ENCODE data around the gene ZFP91.

- TF ChIP-seq CTCF (conservative IDR thresholded peaks at IDR 0.05; ENCODE audit: low read depth, low read length), result no peak
- TF ChIP-seq POLR2A (IDR thresholded peaks at IDR 0.05; ENCODE audit: low read depth, low read length), result no peak
- no peak for TF ChIP-seq FOS (IDR thresholded peaks at IDR 0.05; ENCODE audit: low read depth, low read length)
- TF ChIP-seq NFE2L2 (IDR thresholded peaks at IDR 0.05; ENCODE audit: low read depth, low read length), result no peak
- no peak for TF ChIP-seq CEBPB (IDR thresholded peaks at IDR 0.05; ENCODE audit: low read depth, low read length)
- TF ChIP-seq MAFK (IDR thresholded peaks at IDR 0.05; ENCODE audit: low read depth, low read length), result no peak
- no peak for TF ChIP-seq RFX5 (IDR thresholded peaks at IDR 0.05; ENCODE audit: low read depth, low read length)
- no peak for TF ChIP-seq MAZ (IDR thresholded peaks at IDR 0.05; ENCODE audit: borderline replicate concordance, low read depth, low read length)
- TF ChIP-seq USF2 (IDR thresholded peaks at IDR 0.05; ENCODE audit: low read depth, low read length), result no peak
- no peak for TF ChIP-seq ELK1 (IDR thresholded peaks at IDR 0.05; ENCODE audit: borderline replicate concordance, low read depth, low read length)
- no peak for TF ChIP-seq CHD1 (IDR thresholded peaks at IDR 0.05; ENCODE audit: low read depth, low read length)
- no peak for TF ChIP-seq RAD21 (IDR thresholded peaks at IDR 0.05; ENCODE audit: low read length)
- no peak for TF ChIP-seq BHLHE40 (IDR thresholded peaks at IDR 0.05; ENCODE audit: low read depth, low read length)
Observed at GRCh38 chr11:58640386-58641023, 61.6 kb downstream of the ZFP91 start.
